ENCODE measurements around the gene PRCC. TPM values are rescaled to one million over a fixed set of nuclear protein-coding genes. Genes with fewer than 3 reads are reported as not detected.

PRCC gene
- total and polyA plus RNA-seq, 12 donors, result 32.1 to 56.9 (median 44.2) TPM

- H3K27me3 ChIP-seq, result peaks cover 0 to 14% (median 4%) of the 10 kb centered on the region in 7 donors
- peaks cover 0 to 11% (median 0%) of the 10 kb centered on the region in 9 donors for H3K36me3 ChIP-seq
- 97 to 98% methylated on average over 10 of the region's 10 CpGs for WGBS, 2 donors
- intact Hi-C loops (cut with DNase I), result no loop called here
- ATAC-seq, result no peak
- H3K4me1 ChIP-seq, result peaks cover 12 to 50% (median 25%) of the 10 kb centered on the region in 9 donors
- no peak for DNase-seq
- TF ChIP-seq CTCF (IDR thresholded peaks at IDR 0.05), result no peak
- H3K4me3 ChIP-seq, result no peak overlapping the region
- no peaks in the 10 kb centered on the region for H3K9me3 ChIP-seq
- no peak overlapping the region for H3K27ac ChIP-seq
Measured at GRCh38 chr1:156812293-156812990, 45.1 kb downstream of the PRCC start.

DNA sequence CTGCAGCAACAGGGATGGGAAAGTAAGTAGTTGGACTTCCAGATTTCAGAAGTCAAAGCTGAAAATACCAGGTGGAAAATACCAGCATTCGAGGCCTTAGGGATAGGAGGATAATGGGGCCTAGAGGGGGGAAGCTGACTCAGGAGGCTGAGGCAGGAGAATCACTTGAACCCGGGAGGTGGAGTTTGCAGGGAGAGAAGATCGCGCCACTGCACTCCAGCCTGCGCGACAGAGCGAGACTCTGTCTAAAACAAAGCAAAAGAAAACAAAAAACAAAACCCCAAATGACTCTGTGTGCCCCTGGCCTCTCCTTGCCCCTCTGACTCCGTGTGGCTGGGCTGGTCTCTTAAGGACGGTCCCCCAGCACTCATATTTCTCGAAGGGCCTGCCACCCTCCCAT lies 46.0 kb downstream of the PRCC start:
- Histone ChIP-seq H3K27ac (peak overlapping the region in 1 of 10 donors; percentile 93), H3K36me3 (peaks cover 0 to 11% (median 0%) of the 10 kb centered on the region in 9 donors), H3K9me3 (no peaks in the 10 kb centered on the region), H3K27me3 (peaks cover 0 to 14% (median 4%) of the 10 kb centered on the region in 7 donors), H3K4me3 (peak overlapping the region; percentile 12 to 56 (median 49)), H3K4me1 (peaks cover 12 to 51% (median 23%) of the 10 kb centered on the region in 9 donors)
- TF ChIP-seq CTCF (IDR thresholded peaks at IDR 0.05), result no peak
- intact Hi-C loops (cut with DNase I), result no loop called here
- no peak for ATAC-seq
- 52 to 60% methylated on average over 10 of the region's 10 CpGs for WGBS, 2 donors
- DNase-seq, result no peak

GRCh38 chr1:156813750-156814570 lies 46.6 kb downstream of the PRCC start:
- peak in 8 of 9 donors; percentile 17 to 76 (median 64) for TF ChIP-seq CTCF (IDR thresholded peaks at IDR 0.05)
- 12 to 13% methylated on average over 59 to 60 of the region's 60 CpGs for WGBS, 2 donors
- Histone ChIP-seq H3K4me3 (peak overlapping the region; percentile 12 to 56 (median 49)), H3K27ac (peak overlapping the region in 5 of 10 donors; percentile 19 to 93 (median 80)), H3K27me3 (peaks cover 0 to 14% (median 4%) of the 10 kb centered on the region in 7 donors), H3K4me1 (peaks cover 12 to 51% (median 23%) of the 10 kb centered on the region in 9 donors), H3K36me3 (peaks cover 0 to 11% (median 0%) of the 10 kb centered on the region in 9 donors), H3K9me3 (no peaks in the 10 kb centered on the region)
- ATAC-seq (peak; percentile 58 to 83 (median 68)), DNase-seq (peak; percentile 42 to 64)
- intact Hi-C loops (cut with DNase I), result no loop called here

- peaks cover 0 to 11% (median 0%) of the 10 kb centered on the region in 9 donors for H3K36me3 ChIP-seq
- intact Hi-C loops (cut with DNase I), result loop anchor here in 1 of 10 donors (5.0 kb wide), 1 partner anchor 43 kb away; the partner anchor contains the start of gene INSRR
- TF ChIP-seq CTCF (IDR thresholded peaks at IDR 0.05), result no peak
- no peaks in the 10 kb centered on the region for H3K9me3 ChIP-seq
- 77 to 84% methylated on average over 7 of the region's 7 CpGs for WGBS, 2 donors
- peaks cover 0 to 14% (median 4%) of the 10 kb centered on the region in 7 donors for H3K27me3 ChIP-seq
- peak overlapping the region in 6 of 10 donors; percentile 49 to 56 (median 52) for H3K4me3 ChIP-seq
- H3K4me1 ChIP-seq, result peaks cover 12 to 51% (median 23%) of the 10 kb centered on the region in 9 donors
- ATAC-seq, result peak in 3 of 8 donors; percentile 4 to 35 (median 15)
- no peak for DNase-seq
- peak overlapping the region in 9 of 10 donors; percentile 38 to 93 (median 75) for H3K27ac ChIP-seq
Measured at GRCh38 chr1:156814571-156815260, 47.4 kb downstream of the PRCC start.

All from heart right ventricle (tissue), 16 donors.